Measurements from ENCODE around the gene GSS. TPM values are rescaled to one million over a fixed set of nuclear protein-coding genes. Genes with fewer than 3 reads are reported as not detected.
"Not testable (repeated sequence)": the region's sequence is repeated elsewhere in the genome, so short reads cannot be mapped to it uniquely, and the experiment has no call there.

The GSS gene
- polyA plus RNA-seq, 3 donors: 30.4 to 52.9 (median 34.0) TPM

DNA sequence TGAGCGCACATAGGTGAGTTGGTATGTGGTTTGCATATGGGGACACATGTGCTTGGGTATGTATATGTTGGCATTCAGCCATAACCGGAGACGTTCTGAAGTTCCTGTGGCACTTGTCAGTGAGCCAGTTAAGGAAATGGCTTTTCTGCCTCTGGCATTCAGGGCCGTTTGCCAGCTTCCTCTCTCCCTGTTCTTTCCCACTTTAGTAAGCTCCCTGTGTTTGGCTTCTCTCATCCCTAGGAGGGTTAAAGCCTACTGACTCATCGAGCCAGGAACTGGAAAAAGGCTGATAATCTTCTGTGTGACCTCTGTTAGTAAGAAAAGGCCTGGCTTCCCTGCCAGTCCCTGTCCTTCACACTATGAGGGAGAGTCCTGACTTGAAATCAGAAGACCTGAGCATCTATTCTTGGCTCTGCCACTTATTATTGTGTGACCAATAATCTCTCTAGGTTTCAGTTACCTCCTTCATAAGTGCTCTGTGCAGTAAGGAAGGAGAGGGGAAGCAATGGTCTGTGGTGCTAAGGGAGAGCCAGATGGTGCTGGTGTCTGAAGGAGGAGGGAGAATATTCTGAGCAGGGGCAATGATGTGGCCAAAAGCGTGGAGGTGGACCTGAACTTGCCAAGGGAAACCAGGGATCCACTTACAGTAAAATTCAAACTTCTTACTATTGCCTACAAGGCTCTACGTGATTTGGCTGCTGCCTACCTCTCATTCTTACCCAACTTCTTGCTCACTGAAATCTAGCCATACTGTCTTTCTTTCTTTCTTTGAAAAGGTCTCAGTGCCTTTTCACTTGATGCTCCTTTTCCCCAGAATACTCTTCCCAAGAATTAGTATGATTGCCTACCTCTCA lies 47.8 kb downstream of the GSS start:
- Histone ChIP-seq H3K27ac (ENCODE audit: low read depth in 1 of 2, low read length in 2 of 2) (peak overlapping the region in 1 of 2 donors; percentile 63), H3K9me3 (replicated peaks in 1 of 2; ENCODE audit: control insufficient read depth in 1 of 2, insufficient read depth in 1 of 2, low read length in 2 of 2) (no peaks in the 10 kb centered on the region), H3K4me3 (replicated peaks in 1 of 3; ENCODE audit: low read depth in 2 of 3, low read length in 3 of 3) (no peak overlapping the region), H3K4me1 (ENCODE audit: control insufficient read depth in 1 of 2, insufficient read depth in 2 of 2, low read length in 2 of 2) (peaks cover 18 to 20% of the 10 kb centered on the region in 2 donors), H3K27me3 (ENCODE audit: control insufficient read depth in 2 of 2, insufficient read depth in 2 of 2, low read length in 2 of 2) (no peaks in the 10 kb centered on the region), H2AFZ (ENCODE audit: insufficient read depth, low read depth, low read length, poor library complexity, severe bottlenecking) (no peak overlapping the region), H3K4me2 (replicated peaks; ENCODE audit: extremely low read depth, low read length, poor library complexity, severe bottlenecking) (no peak overlapping the region), H3K79me2 (ENCODE audit: insufficient read depth, low read length) (peaks cover 8% of the 10 kb centered on the region), H4K20me1 (ENCODE audit: insufficient read depth, low read length) (peaks cover 8% of the 10 kb centered on the region), H3K9ac (ENCODE audit: insufficient read depth, low read length, poor library complexity, severe bottlenecking) (no peak overlapping the region), H3K36me3 (replicated peaks in 1 of 2; ENCODE audit: control insufficient read depth in 1 of 2, insufficient read depth in 2 of 2, low read length in 2 of 2) (peaks cover 3 to 35% of the 10 kb centered on the region in 2 donors)
- Mint-ChIP-seq H3K27me3 (ENCODE audit: low read depth in 3 of 3) (peaks cover 0 to 1% (median 0%) of the 10 kb centered on the region in 3 donors), H3K9me3 (no peaks in the 10 kb centered on the region), H3K36me3 (peaks cover 25 to 32% of the 10 kb centered on the region in 2 donors), H3K4me1 (peaks cover 40% of the 10 kb centered on the region), H3K4me3 (no peak overlapping the region), H3K27ac (peak overlapping the region in 6 of 7 donors; percentile 43 to 86 (median 66))
- DNase-seq: no peak
- whole genome bisulfite sequencing (ENCODE audit: insufficient coverage): 26% methylated on average over 4 of the region's 7 CpGs
- TF ChIP-seq, protein P1, sequence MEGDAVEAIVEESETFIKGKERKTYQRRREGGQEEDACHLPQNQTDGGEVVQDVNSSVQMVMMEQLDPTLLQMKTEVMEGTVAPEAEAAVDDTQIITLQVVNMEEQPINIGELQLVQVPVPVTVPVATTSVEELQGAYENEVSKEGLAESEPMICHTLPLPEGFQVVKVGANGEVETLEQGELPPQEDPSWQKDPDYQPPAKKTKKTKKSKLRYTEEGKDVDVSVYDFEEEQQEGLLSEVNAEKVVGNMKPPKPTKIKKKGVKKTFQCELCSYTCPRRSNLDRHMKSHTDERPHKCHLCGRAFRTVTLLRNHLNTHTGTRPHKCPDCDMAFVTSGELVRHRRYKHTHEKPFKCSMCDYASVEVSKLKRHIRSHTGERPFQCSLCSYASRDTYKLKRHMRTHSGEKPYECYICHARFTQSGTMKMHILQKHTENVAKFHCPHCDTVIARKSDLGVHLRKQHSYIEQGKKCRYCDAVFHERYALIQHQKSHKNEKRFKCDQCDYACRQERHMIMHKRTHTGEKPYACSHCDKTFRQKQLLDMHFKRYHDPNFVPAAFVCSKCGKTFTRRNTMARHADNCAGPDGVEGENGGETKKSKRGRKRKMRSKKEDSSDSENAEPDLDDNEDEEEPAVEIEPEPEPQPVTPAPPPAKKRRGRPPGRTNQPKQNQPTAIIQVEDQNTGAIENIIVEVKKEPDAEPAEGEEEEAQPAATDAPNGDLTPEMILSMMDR (IDR thresholded peaks at IDR 0.05): no peak
- intact Hi-C loops (cut with micrococcal nuclease): no loop called here

DNA sequence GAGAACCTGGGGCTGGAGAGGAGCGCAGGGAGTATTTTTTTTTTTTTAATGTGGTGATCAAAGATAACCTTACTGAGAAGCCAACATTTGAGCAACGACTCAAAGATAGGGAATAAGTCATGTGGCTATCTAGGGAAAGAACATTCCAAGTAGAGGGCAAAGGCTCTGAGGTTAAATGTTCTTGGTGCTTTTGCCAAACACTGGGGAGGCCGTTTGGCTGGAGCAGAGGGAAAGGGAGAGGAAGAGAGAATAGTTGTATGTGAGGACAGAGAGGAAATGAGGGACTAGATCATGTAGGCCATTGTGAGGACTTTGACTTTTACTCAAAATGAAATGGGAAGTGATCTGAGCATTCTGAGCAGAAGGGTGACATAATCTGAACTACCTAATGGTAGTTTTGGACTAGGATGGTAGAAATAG lies 51.4 kb downstream of the GSS start:
- H3K36me3 Mint-ChIP-seq: peaks cover 29 to 39% of the 10 kb centered on the region in 2 donors
- TF ChIP-seq, protein P1 (IDR thresholded peaks at IDR 0.05): no peak

DNA sequence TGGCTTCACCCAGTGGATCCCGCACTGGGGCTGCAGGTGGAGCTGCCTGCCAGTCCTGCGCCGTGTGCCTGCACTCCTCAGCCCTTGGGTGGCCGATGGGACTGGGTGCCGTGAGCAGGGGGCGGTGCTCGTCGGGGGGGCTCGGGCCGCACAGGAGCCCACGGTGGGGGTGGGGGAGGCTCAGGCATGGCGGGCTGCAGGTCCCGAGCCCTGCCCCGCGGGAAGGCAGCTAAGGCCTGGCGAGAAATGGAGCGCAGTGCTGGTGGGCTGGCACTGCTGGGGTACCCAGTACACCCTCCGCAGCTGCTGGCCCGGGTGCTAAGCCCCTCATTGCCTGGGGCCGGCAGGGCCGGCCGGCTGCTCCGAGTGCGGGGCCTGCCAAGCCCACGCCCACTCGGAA lies 56.9 kb downstream of the GSS start:
- H2AFZ ChIP-seq (ENCODE audit: insufficient read depth, low read depth, low read length, poor library complexity, severe bottlenecking); H3K27me3 ChIP-seq (ENCODE audit: control insufficient read depth in 2 of 2, insufficient read depth in 2 of 2, low read length in 2 of 2); H3K27me3 Mint-ChIP-seq (ENCODE audit: low read depth in 3 of 3); intact Hi-C loops (cut with micrococcal nuclease); H3K27ac ChIP-seq (ENCODE audit: low read depth in 1 of 2, low read length in 2 of 2); H3K4me2 ChIP-seq (replicated peaks; ENCODE audit: extremely low read depth, low read length, poor library complexity, severe bottlenecking); H3K27ac Mint-ChIP-seq; H3K9me3 Mint-ChIP-seq; H3K4me3 Mint-ChIP-seq; H3K9me3 ChIP-seq (replicated peaks in 1 of 2; ENCODE audit: control insufficient read depth in 1 of 2, insufficient read depth in 1 of 2, low read length in 2 of 2); H4K20me1 ChIP-seq (ENCODE audit: insufficient read depth, low read length); DNase-seq; H3K4me3 ChIP-seq (replicated peaks in 1 of 3; ENCODE audit: low read depth in 2 of 3, low read length in 3 of 3); H3K9ac ChIP-seq (ENCODE audit: insufficient read depth, low read length, poor library complexity, severe bottlenecking): not testable (repeated sequence)
- Histone ChIP-seq H3K4me1 (ENCODE audit: control insufficient read depth in 1 of 2, insufficient read depth in 2 of 2, low read length in 2 of 2) (peaks cover 11 to 13% of the 10 kb centered on the region in 2 donors), H3K36me3 (replicated peaks in 1 of 2; ENCODE audit: control insufficient read depth in 1 of 2, insufficient read depth in 2 of 2, low read length in 2 of 2) (peaks cover 0 to 17% of the 10 kb centered on the region in 2 donors), H3K79me2 (ENCODE audit: insufficient read depth, low read length) (peaks cover 22% of the 10 kb centered on the region)
- peaks cover 25% of the 10 kb centered on the region for H3K4me1 Mint-ChIP-seq
- H3K36me3 Mint-ChIP-seq: peaks cover 35 to 50% of the 10 kb centered on the region in 2 donors
- WGBS (ENCODE audit: insufficient coverage): 97% methylated on average over 24 of the region's 26 CpGs

More for the DNA sequence above, 51.4 kb downstream of the GSS start:
- peak overlapping the region; percentile 32 to 86 (median 78) for H3K27ac Mint-ChIP-seq
- Histone ChIP-seq H4K20me1 (ENCODE audit: insufficient read depth, low read length) (peaks cover 8% of the 10 kb centered on the region), H3K9me3 (replicated peaks in 1 of 2; ENCODE audit: control insufficient read depth in 1 of 2, insufficient read depth in 1 of 2, low read length in 2 of 2) (no peaks in the 10 kb centered on the region), H3K27ac (ENCODE audit: low read depth in 1 of 2, low read length in 2 of 2) (peak overlapping the region in 1 of 2 donors; percentile 62), H3K27me3 (ENCODE audit: control insufficient read depth in 2 of 2, insufficient read depth in 2 of 2, low read length in 2 of 2) (no peaks in the 10 kb centered on the region), H3K4me1 (ENCODE audit: control insufficient read depth in 1 of 2, insufficient read depth in 2 of 2, low read length in 2 of 2) (peaks cover 29 to 32% of the 10 kb centered on the region in 2 donors), H3K36me3 (replicated peaks in 1 of 2; ENCODE audit: control insufficient read depth in 1 of 2, insufficient read depth in 2 of 2, low read length in 2 of 2) (peaks cover 3 to 19% of the 10 kb centered on the region in 2 donors), H2AFZ (ENCODE audit: insufficient read depth, low read depth, low read length, poor library complexity, severe bottlenecking) (no peak overlapping the region), H3K9ac (ENCODE audit: insufficient read depth, low read length, poor library complexity, severe bottlenecking) (no peak overlapping the region), H3K4me2 (replicated peaks; ENCODE audit: extremely low read depth, low read length, poor library complexity, severe bottlenecking) (no peak overlapping the region), H3K79me2 (ENCODE audit: insufficient read depth, low read length) (peaks cover 19% of the 10 kb centered on the region), H3K4me3 (replicated peaks in 1 of 3; ENCODE audit: low read depth in 2 of 3, low read length in 3 of 3) (no peak overlapping the region)
- H3K4me1 Mint-ChIP-seq: peaks cover 45% of the 10 kb centered on the region
- H3K9me3 Mint-ChIP-seq: no peaks in the 10 kb centered on the region
- no peak overlapping the region for H3K4me3 Mint-ChIP-seq
- intact Hi-C loops (cut with micrococcal nuclease): no loop called here
- 67% methylated on average over 3 of the region's 3 CpGs for WGBS (ENCODE audit: insufficient coverage)
- H3K27me3 Mint-ChIP-seq (ENCODE audit: low read depth in 3 of 3): peaks cover 0 to 1% (median 0%) of the 10 kb centered on the region in 3 donors
- DNase-seq: peak in 1 of 3 donors; percentile 16

Measured in CD14-positive monocyte (primary cell).